Astrocyte (in vitro differentiated cells and primary cell): ENCODE measurements around the gene AMY1C. TPM values are rescaled to one million over a fixed set of nuclear protein-coding genes. Genes with fewer than 3 reads are reported as not detected.
"Not testable (repeated sequence)": the region's sequence is repeated elsewhere in the genome, so short reads cannot be mapped to it uniquely, and the experiment has no call there.

ENCODE experiments used
- DNase-seq: peaks from one replicate; pipeline ENCODE4 v3.0.0-alpha.2; 2010; ENCODE audit warnings: low read depth
- FAIRE-seq: peaks from 2 replicates; lab custom pipeline; 2011; peaks lifted over from hg19 to GRCh38; lab: Jason Lieb, UNC
- H2AFZ ChIP-seq: 2 replicates; pipeline ENCODE4 v1.6.0; 2012; ENCODE audit warnings: low read depth, low read length, inconsistent platforms
- H3K27ac ChIP-seq: 2 replicates; pipeline ENCODE4 v1.5.1; 2011; ENCODE audit warnings: low read depth, low read length, inconsistent platforms
- H3K27me3 ChIP-seq: 2 replicates; pipeline ENCODE4 v1.6.0; 2011; ENCODE audit warnings: low read length, inconsistent platforms; ENCODE audit not compliant: insufficient read depth
- H3K36me3 ChIP-seq: 2 replicates; pipeline ENCODE4 v1.5.1; 2011; ENCODE audit warnings: low read length, inconsistent platforms; ENCODE audit not compliant: insufficient read depth
- H3K4me1 ChIP-seq: 2 replicates; pipeline ENCODE4 v1.5.1; 2011; ENCODE audit warnings: low read length, inconsistent platforms; ENCODE audit not compliant: insufficient read depth
- H3K4me2 ChIP-seq: 2 replicates; pipeline ENCODE4 v1.6.0; 2012; ENCODE audit warnings: low read length, inconsistent platforms
- H3K4me3 ChIP-seq: 2 replicates; pipeline ENCODE4 v1.5.1; 2011; ENCODE audit warnings: low read depth, mild to moderate bottlenecking, low read length, inconsistent platforms; ENCODE audit not compliant: insufficient read depth
- H3K79me2 ChIP-seq: 2 replicates; pipeline ENCODE4 v1.6.0; 2012; ENCODE audit warnings: mild to moderate bottlenecking, low read length, inconsistent platforms; ENCODE audit not compliant: insufficient read depth
- H3K9ac ChIP-seq: 2 replicates; pipeline ENCODE4 v1.6.0; 2012; ENCODE audit warnings: mild to moderate bottlenecking, low read length, inconsistent platforms
- H3K9me3 ChIP-seq: 2 replicates; pipeline ENCODE4 v1.5.1; 2012; ENCODE audit warnings: low read depth, mild to moderate bottlenecking, low read length, inconsistent platforms; ENCODE audit not compliant: insufficient read depth
- H4K20me1 ChIP-seq: 2 replicates; pipeline ENCODE4 v1.6.0; 2012; ENCODE audit warnings: low read length, inconsistent platforms; ENCODE audit not compliant: insufficient read depth
- H3K27ac Mint-ChIP-seq: one replicate; pipeline ENCODE4 v1.8.0; 2021; ENCODE audit warnings: mild to moderate bottlenecking, mixed read lengths; ENCODE audit not compliant: unreplicated experiment
- H3K27me3 Mint-ChIP-seq: one replicate; pipeline ENCODE4 v1.8.0; 2021; ENCODE audit warnings: low read depth, mixed read lengths; ENCODE audit not compliant: unreplicated experiment
- H3K36me3 Mint-ChIP-seq: one replicate; pipeline ENCODE4 v1.8.0; 2021; ENCODE audit warnings: low read depth, mixed read lengths; ENCODE audit not compliant: unreplicated experiment
- H3K4me1 Mint-ChIP-seq: one replicate; pipeline ENCODE4 v1.8.0; 2021; ENCODE audit warnings: low read depth, mixed read lengths; ENCODE audit not compliant: unreplicated experiment
- H3K4me3 Mint-ChIP-seq: one replicate; pipeline ENCODE4 v1.8.0; 2021; ENCODE audit warnings: mild to moderate bottlenecking, moderate library complexity, mixed read lengths; ENCODE audit not compliant: unreplicated experiment
- H3K9me3 Mint-ChIP-seq: one replicate; pipeline ENCODE4 v1.8.0; 2021; ENCODE audit warnings: mild to moderate bottlenecking, mixed read lengths; ENCODE audit not compliant: unreplicated experiment
- total RNA-seq: library from RNA; stranded (reverse); gene quantifications from 2 replicates; pipeline ENCODE4 v1.2.1, GENCODE V29; 2021

AMY1C gene
- total RNA-seq, 1 donor from 2014 or later, result not detected

GRCh38 chr1:103721473-103721872, 28.2 kb upstream of the AMY1C start:
- not testable (repeated sequence) for H3K36me3 ChIP-seq, H3K9me3 Mint-ChIP-seq, H3K27me3 Mint-ChIP-seq, H3K27me3 ChIP-seq, H3K36me3 Mint-ChIP-seq, H3K27ac Mint-ChIP-seq, H3K4me1 Mint-ChIP-seq, H4K20me1 ChIP-seq, H3K27ac ChIP-seq, FAIRE-seq, H2AFZ ChIP-seq, H3K79me2 ChIP-seq, H3K4me1 ChIP-seq, H3K4me3 ChIP-seq, DNase-seq, H3K9me3 ChIP-seq, H3K4me3 Mint-ChIP-seq, H3K9ac ChIP-seq, H3K4me2 ChIP-seq

GRCh38 chr1:103735334-103735733, 14.4 kb upstream of the AMY1C start:
- not testable (repeated sequence) for H3K27me3 ChIP-seq, H3K4me1 Mint-ChIP-seq, H3K79me2 ChIP-seq, H3K4me3 Mint-ChIP-seq, H3K27ac ChIP-seq, H3K9ac ChIP-seq, H3K36me3 ChIP-seq, H3K9me3 ChIP-seq, H4K20me1 ChIP-seq, H3K4me2 ChIP-seq, H3K4me1 ChIP-seq, FAIRE-seq, H3K27ac Mint-ChIP-seq, DNase-seq, H3K4me3 ChIP-seq, H2AFZ ChIP-seq, H3K36me3 Mint-ChIP-seq, H3K27me3 Mint-ChIP-seq, H3K9me3 Mint-ChIP-seq

GRCh38 chr1:103738031-103738430, 11.7 kb upstream of the AMY1C start:
- not testable (repeated sequence) for H3K36me3 ChIP-seq, FAIRE-seq, H4K20me1 ChIP-seq, H3K27me3 ChIP-seq, H3K27ac ChIP-seq, H3K9me3 ChIP-seq, H2AFZ ChIP-seq, H3K27ac Mint-ChIP-seq, H3K4me3 ChIP-seq, H3K4me1 ChIP-seq, H3K27me3 Mint-ChIP-seq, H3K79me2 ChIP-seq, H3K4me3 Mint-ChIP-seq, H3K4me1 Mint-ChIP-seq, H3K4me2 ChIP-seq, H3K9ac ChIP-seq, DNase-seq, H3K9me3 Mint-ChIP-seq, H3K36me3 Mint-ChIP-seq

GRCh38 chr1:103744449-103744848, 5.2 kb upstream of the AMY1C start:
- not testable (repeated sequence) for H3K27ac Mint-ChIP-seq

GRCh38 chr1:103745040-103745439, 4.7 kb upstream of the AMY1C start:
- DNase-seq, H3K27ac ChIP-seq, H4K20me1 ChIP-seq, H3K27me3 ChIP-seq, H2AFZ ChIP-seq, H3K4me1 ChIP-seq, H3K27ac Mint-ChIP-seq, H3K4me1 Mint-ChIP-seq, H3K27me3 Mint-ChIP-seq, H3K36me3 Mint-ChIP-seq, H3K36me3 ChIP-seq, H3K4me3 ChIP-seq, H3K4me2 ChIP-seq, H3K9ac ChIP-seq, H3K79me2 ChIP-seq, H3K9me3 ChIP-seq, H3K4me3 Mint-ChIP-seq, FAIRE-seq, H3K9me3 Mint-ChIP-seq: not testable (repeated sequence)

More at GRCh38 chr1:103744449-103744848, 5.2 kb upstream of the AMY1C start:
- H3K79me2 ChIP-seq, H4K20me1 ChIP-seq, H3K9me3 Mint-ChIP-seq, H3K27me3 Mint-ChIP-seq, FAIRE-seq, H3K4me3 ChIP-seq, H2AFZ ChIP-seq, H3K4me3 Mint-ChIP-seq, H3K36me3 ChIP-seq, DNase-seq, H3K27me3 ChIP-seq, H3K9me3 ChIP-seq, H3K9ac ChIP-seq, H3K4me2 ChIP-seq, H3K27ac ChIP-seq, H3K4me1 Mint-ChIP-seq, H3K36me3 Mint-ChIP-seq, H3K4me1 ChIP-seq: not testable (repeated sequence)

- not testable (repeated sequence) for H3K79me2 ChIP-seq, H3K4me2 ChIP-seq, H3K4me3 Mint-ChIP-seq, H3K9me3 Mint-ChIP-seq, H3K27me3 Mint-ChIP-seq, H3K4me1 ChIP-seq, H3K27ac ChIP-seq, H3K36me3 ChIP-seq, DNase-seq, H3K27me3 ChIP-seq, H2AFZ ChIP-seq, H4K20me1 ChIP-seq, H3K9me3 ChIP-seq, H3K36me3 Mint-ChIP-seq, FAIRE-seq, H3K9ac ChIP-seq, H3K27ac Mint-ChIP-seq, H3K4me1 Mint-ChIP-seq, H3K4me3 ChIP-seq
Measured at GRCh38 chr1:103748273-103748672, 1.4 kb upstream of the AMY1C start.
